Muscle of arm (tissue), 12 donors: Measurements from ENCODE around the gene SRL. TPM values are rescaled to one million over a fixed set of nuclear protein-coding genes. Genes with fewer than 3 reads are reported as not detected.
A peak's percentile ranks its signal among the peaks of the same experiment; 100 is the strongest.
"Not testable (repeated sequence)": the region's sequence is repeated elsewhere in the genome, so short reads cannot be mapped to it uniquely, and the experiment has no call there.

Experiments used
- DNase-seq: peaks from one replicate; pipeline ENCODE4 v3.0.0-alpha.2; 2013
- polyA plus RNA-seq, 12 donors: library from polyadenylated mRNA; unstranded; fragments of 120-200 nt; gene quantifications; one replicate each; pipeline ENCODE4 v1.2.1, GENCODE V29; 2013; ENCODE audit not compliant: insufficient read length in 12 of 12

The SRL gene
- polyA plus RNA-seq, 12 donors = 146 to 746 (median 542) TPM

- peak; percentile 93 for DNase-seq
These were observed 21.9 kb upstream of the SRL start for GRCh38 chr16:4263504-4264436.

GRCh38 chr16:4262303-4262835 is 20.5 kb upstream of the SRL start:
- DNase-seq = no peak

DNA sequence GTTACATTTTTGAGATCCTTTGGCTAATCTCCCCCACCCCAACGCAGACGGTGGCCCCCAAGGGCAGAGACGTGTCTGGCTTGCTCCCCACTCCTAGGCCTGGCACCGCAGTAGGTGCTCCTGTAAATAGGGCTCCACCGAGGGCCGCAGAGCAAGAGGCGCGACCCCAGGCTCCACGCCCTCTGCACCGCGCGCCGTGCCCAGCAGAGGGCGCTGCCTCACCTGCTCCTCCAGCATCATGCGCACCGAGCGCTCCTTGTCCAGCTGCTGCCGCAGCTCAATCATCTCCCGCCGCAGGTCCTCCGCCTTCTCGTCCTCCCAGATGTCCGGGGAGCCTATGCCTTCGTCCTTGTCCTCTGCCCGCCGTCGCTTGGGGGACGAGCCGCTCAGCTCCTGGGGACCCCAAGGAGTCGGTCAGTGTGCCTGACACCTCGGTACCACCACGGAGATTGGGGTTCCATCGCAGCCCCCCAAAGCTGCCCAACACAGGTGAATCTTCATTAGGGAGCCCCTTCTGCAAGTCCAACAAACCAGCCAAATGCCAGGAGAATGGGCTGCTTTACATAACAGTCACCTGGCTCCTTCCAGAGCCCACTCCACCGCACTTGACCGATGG is 19.8 kb upstream of the SRL start:
- no peak for DNase-seq

DNA sequence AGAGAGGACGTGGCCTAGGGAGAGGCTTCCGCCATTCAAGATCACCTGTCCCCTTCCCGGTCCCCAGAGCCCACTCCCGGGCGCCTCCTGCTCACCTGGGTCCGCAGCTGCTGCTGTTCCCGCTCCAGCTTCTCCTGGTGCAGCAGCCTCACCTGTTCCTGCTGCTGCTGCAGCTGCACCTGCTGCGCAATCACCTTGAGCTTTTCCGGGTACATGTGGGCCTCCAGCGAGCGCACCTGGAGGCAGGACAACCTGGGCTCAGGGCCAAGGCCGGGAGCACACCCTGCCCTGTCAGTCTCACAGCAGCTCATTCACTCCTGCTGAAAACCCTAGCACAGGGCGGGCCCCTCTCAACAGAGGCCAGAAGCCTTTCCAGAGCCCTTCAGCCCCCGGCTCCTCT is 18.5 kb upstream of the SRL start:
- no peak for DNase-seq

DNA sequence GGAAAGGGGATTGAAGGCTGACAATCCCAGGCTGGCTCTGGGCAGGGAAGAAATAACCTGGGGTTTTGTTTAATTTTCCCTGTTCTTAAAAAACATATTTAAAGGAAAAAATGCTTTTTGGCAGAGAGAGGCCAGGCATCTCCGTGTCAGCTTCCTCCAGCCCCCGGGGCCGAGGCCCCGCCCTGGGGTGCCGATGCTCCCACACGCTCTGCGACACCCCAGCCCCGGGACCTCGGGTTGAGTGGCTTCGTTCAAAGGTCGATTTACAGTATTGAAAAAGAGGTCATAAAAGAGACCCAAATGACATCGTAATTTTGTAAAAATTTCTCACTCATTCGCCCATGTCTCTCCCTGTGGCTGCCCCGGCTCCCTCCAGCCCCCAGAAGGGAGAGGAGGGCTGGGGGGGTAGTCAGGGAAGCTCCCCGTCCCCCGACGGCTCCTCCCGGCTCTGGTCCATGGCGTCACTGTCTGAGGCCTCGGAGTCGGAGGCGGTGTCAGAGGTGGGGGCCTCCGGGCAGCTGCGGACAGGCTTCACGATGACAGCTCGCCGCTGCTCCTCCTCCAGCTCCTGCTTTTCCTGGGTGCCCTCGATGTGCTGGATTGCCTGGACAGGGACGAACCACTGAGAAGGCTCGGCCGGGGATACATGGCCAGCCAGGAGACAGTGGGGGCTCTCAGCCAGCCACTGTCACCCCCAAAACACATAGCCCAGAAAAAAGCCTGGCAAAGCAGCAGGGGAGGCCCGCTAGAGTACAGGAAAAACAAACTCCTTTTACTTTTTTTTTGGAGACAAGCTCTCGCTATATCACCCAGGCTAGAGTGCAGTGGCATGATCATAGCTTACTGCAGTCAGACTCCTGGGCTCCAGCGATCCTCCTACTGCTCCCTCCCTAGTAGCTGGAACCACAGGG is 16.0 kb upstream of the SRL start:
- DNase-seq = no peak

DNA sequence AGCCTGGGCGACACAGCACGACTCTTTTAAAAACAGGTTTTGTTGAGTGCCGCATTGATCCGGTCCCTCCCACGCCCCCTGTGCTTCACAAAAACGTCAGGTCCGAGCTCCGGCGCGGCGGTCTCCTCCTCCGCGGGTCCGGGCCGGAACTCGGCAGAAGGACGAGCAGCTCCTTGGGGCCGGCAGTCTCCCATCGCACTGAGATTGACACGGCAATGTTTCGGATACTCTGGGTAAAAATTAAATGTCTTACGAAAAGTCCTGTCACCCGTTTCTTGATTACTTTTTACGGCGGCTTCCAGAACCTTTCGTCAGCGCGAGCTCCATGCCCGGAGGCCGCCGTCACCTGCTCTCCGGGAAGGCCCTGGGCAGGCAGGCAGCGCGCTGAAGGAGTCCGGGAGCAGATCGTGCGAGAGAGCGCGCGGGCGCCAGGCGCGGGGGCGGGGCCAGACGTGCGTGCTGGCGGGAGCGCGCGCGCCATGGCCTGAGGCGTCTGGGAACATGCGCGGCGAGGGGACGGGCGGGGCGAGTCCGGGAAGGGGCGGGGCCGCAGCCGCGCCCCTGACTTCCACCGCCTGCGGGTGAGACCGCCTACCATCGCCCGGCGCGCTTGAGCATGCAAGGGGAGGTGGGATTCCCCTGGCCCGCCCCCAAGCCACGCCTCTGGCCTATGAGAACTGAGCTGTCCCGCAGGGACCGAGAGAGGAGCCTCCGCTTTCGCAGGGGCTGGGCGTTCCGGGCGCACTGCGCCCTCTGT is 11.7 kb upstream of the SRL start:
- peak; percentile 98 for DNase-seq

GRCh38 chr16:4253012-4253393 is 11.1 kb upstream of the SRL start:
- DNase-seq = not testable (repeated sequence)

DNA sequence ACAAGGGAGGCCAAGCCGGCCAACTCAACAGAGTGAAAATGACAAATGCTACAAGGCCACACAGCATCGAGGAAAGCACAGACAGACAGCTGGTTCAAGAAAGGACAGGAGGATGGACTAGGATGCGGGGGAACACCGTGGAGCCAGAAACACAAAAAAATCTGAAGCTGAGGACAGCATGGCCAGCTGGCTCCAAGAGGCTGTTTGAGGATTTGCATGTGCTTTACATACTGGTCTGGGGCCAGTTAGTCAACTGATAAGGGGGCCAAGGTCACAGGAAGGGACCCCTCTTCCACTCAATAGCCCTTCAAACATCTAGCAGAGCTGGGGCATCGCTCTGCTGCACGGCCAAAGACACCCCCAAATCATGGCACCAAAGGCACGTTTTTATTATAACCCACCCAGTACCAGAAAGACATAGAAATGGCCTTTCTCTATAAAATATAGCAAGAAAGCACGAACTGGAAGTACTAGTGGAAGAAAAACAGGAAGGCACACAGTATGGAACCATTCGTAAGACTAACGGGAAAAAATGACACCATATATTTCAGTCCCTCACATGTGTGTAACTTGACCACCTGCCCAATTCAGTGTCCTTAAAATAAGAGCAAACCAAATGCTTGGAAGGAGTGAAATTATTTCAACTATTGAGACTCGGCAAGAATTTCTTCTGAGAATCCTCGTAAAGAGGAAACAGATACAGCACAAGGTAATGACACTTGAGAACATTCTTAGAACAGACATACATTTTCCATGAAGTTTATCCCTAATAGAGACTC is 7.8 kb upstream of the SRL start:
- DNase-seq = peak; percentile 73

DNA sequence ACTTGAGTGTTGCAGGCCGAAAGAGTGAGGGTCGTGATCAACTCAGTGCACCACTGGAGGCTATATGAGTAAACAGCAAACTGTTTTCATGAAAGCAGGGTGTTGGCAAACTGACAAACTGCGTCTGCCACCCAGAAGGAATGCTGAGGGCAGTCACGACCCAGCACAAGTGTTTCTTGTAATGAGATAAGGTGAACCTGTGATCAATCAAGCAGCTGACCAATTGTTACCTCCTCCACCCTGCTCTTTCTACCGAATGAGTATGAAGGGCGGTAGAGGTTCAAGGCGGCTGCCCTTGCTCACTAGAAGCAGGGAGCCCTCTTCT is 5.5 kb upstream of the SRL start:
- no peak for DNase-seq

GRCh38 chr16:4246777-4247459 is 5.0 kb upstream of the SRL start:
- DNase-seq = no peak

DNA sequence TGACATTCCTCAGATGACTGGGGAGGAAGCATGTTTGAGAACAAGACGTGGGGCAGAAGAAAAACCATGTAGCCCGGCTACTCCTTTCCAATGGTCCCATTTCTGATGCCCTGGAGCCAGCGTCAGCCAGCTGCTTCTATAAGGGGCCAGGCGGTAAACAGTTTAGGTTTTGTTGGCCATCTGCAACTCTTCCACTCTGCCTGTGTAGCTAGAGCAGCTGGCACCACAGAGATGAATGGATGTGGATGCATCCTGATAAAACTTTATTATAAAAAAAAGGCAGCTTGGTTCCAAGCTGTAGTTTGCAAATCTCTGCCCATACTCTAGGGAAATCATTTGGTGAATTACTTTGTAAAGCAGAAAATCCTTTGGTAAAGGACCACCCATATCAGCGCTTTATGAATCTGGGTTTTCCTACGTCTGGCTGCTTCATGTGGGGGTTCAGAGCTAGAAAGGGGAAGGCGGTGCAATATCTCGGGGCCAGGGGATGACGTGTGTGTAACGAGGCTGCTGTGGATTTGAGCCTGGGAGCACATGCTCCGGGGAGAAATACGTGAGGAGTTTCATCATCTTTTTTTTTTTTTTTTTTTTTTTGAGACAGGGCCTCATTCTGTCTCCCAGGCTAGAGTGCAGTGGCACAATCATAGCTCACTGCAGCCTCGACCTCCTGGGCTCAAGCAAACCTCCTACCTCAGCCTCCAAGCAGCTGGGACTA is 3.4 kb upstream of the SRL start:
- no peak for DNase-seq

DNA sequence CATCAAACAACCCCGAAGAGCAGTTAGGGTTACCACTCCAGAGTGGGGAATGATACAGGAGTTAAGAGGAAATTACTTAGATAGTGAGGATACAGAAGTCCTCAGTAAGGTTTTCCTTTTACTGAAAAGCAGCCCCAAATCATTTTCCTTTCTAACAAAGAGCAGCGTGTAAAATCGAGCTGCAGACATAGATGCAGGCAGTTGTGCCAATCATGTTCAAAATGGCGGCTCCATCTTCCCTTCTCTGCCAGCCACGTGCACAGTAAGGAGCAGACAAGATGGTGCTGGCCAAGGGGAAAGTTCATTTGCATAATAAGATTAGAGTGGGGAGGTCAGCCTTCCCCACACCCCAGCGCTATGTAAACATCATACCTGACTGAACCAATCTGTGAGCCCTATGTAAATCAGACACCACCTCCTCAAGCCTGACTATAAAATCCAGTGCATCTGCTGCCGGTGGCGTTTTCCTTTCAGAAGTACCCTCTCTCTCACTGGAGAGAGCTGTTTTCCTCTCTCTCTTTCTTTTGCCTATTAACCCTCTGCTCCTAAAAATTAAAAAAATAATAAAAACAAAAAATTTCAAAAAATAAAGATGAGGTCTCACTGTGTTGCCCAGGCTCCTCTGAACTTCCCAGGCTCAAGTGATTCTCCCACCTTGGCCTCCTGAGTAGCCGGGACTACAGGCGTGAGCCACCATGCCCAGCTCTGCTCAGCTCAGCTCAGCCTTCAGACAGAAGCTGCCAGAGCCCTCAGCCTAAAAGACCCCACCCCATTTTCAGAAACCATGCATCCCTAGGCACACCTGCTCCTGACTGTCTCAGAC is 2.6 kb upstream of the SRL start:
- no peak for DNase-seq

DNA sequence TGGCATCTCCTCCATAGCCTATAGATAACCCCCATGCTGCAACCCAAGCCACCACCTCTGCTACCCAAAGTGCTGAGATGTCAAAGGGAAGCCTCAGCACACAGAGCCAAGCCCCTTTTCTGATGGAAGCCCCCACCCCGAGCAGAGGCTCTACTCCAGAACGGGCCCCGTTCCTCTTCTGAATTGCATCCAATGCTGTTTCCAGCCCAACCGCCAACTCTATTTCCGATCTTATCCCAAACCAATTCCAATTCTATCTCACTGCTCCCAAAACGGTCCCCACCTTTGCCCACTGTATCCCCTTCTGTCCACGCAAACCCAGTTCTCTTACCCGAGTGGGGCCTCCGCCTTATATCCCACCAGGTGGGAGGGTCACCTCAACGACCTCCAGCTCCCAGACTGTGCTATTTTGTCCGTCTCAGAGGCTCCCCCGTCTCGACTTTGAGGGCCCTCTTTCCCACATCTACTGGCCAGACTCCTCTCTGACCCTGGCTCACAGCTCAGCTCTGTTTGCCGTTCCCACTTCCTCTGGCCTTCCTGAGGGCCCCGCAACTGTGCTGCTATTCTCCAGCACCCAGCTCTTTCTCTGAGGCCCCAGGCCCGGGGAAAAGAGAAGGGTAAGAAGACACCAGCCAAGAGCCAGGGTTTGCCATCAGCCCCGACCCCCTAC is 487 bp downstream of the SRL start:
- no peak for DNase-seq

GRCh38 chr16:4240624-4241023 is 1.3 kb downstream of the SRL start:
- no peak for DNase-seq

DNA sequence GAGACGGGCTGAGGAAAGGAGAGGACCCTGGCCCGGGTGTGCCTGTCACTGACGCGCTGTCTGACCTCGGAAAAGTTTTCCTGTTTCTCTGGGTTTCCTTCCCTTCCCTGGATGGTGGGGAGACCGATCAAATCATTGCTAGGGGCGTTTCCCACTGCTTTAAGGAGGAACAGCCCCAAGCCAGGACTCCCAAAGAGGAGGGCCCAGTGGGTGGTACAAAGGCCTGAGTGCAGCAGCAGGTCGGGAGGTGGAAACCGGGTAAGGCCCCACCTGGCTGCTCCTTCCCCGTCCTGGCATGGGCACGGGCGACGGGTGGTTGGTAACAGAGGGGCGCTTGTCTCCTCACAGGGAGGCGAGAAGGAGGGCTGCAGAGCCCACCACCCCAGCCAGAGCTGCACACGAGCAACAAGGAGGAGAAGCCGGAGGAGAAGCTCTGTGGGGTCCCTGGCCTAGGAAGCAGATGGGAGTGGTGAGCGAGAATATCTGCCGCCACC is 2.2 kb downstream of the SRL start:
- DNase-seq = no peak

DNA sequence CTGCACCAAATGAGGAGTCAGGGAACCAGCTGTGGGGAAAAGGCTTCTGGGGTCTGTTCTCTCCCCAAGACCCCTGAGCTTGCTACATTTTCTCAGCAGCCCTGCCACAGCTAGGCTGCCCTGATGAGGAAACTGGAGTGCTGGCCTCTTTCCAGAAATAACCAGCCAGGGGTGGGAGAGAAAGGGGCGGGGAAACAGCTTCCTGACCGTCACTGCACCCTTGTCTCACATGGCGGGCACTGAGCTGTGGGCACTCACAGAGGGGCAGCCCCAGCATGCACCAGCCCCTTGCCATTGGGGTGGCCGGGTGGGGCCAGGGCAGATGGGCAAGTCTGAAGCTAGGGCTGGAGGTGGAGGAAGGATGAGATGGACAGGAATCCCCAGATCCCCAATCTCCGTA is 2.9 kb downstream of the SRL start:
- DNase-seq = no peak

- DNase-seq = no peak
These were observed 8.4 kb downstream of the SRL start for GRCh38 chr16:4233431-4233830.
